HG02571 (cell line): ENCODE data around the gene MMP10.

Experiments used
- ATAC-seq: cut with Tn5 transposase; IDR thresholded peaks from one replicate; pipeline ENCODE4 v1.9.1; 2021; ENCODE audit warnings: mild to moderate bottlenecking, moderate library complexity; ENCODE audit not compliant: unreplicated experiment

Gene MMP10

DNA sequence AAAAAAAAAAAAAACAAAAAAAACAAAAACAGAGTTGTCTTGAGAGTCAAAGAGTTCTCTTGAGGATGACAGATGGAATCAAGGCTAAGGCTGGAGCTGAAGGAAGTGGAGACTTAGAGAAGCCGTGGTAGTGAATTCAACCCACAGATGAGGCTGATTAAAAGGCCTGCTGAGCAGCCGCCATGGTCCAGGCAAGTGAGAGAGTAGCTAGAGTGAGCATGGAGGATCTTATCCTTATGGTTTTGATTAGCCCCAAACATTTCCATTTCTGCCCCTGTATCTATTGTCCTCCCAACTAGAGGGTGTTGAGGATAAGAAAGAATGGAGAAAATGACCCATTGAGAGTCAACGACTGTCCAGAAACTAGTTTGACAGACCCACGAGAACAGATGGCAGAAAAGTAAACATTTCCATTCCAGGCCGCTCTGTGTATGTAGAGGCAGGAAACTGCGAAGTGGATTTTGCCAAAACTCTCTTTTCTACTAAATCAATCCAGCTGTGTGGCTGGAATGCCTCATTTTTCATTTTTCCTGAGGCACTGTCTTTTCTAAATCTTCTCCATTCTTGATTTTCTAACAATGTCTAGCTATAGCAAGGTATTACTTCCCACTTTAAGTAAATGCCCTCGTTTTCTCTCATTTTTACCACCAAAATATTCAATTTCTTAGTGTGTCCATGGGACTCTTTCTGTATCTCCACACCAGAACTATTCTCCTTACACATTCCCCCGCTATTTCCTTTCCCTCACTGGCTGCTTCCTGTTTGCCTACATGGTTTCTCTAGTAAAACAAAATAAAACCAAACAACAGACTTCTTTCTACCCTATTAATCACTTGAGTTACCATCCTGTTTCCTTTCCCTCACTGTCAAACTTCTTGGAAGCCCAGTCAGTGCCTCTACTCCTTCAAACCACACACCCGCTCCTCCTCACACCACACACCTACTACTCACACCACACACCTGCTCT is 50.3 kb downstream of the MMP10 start:
- no peak for ATAC-seq

DNA sequence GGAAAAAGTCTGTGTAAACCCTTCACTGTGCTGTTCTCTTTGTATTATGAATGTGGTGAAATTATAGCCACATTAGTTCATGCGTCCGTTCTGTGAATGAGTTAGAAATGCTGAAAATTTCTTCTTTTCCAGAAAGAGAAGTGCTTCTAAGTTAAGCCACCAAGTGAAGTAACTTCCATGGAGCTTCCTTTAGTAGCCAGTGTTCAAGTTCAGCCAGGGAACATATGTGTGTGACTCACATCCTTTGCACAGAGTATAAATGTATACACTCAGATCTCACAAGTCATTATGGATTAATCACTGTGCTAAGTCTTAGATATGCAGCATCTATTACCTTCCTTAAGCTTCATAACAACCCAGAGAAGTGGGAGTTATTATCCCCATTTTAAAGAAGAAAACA is 52.5 kb downstream of the MMP10 start:
- ATAC-seq: no peak

DNA sequence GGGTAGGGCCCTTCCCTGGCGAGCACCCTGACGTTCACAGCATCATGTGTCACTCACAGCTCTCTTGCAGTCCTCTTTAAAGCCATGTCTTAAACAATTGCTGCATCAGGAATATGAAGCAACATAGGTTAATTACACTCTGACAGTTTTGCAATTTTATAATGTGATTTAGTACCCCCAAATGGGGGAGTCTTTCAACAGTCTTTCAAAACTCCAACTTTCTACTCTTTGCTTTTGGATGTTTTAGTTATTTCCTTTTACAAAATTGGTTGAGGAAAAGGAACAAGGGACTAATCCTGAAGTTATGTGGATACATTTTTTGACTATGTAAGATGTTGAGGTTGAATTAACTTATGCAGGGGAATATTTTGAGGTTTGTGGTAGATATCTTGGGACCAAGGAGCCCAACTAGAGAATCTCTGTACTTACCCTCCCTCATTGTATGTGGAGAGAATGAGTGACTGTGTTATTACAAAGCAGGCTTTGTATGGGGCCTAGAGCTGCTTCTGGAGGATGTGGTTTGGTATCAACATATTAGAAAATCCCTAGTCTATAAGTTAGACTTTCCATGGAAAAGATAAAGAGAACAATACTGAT is 55.4 kb downstream of the MMP10 start, which contains the start of gene MMP8:
Gene MMP8 (minus strand): TSS at position 51 of the 597 bp plus-strand sequence. CDS start 99 bp downstream, outside the sequence.
- no peak for ATAC-seq

DNA sequence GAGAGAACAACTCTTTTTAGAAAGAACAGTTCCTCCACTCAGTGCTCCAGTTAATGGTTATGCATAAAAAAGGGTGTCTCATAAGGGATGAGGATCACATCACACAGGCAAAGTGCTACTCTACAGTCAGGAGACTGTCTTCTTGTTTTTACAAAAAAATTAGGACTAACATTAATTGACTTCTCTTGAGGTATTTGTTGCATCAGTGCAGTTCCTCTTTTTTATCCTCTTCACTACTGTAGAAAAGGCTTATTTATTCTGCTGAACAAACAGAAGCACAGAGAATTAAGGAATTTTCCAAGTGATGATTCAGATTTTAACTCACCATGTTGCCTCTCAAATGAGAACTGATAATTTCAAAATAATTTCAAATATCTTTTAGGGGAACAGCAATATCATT is 57.6 kb downstream of the MMP10 start:
- ATAC-seq: no peak
